OCI-LY7 (cell line): ENCODE measurements around the gene TBC1D8.

Source experiments
- CTCF ChIP-seq: fragments of 200-600 bp; sonication (generic); conservative IDR thresholded peaks from 2 replicates; pipeline ENCODE4 v1.5.1; 2014; ENCODE audit warnings: mild to moderate bottlenecking, antibody characterized with exemption, low read length, moderate library complexity, mixed read lengths
- EZH2phosphoT487 ChIP-seq: fragments of 200-600 bp; sonication (generic); IDR thresholded peaks from 2 replicates; pipeline ENCODE4 v1.6.1; 2018; ENCODE audit warnings: low read depth, borderline replicate concordance, mild to moderate bottlenecking, mixed run types, antibody characterized with exemption, low read length, moderate library complexity, mixed read lengths

- no peak for TF ChIP-seq CTCF
- no peak for TF ChIP-seq EZH2phosphoT487
These were observed 146.4 kb downstream of the TBC1D8 start for GRCh38 chr2:101004620-101005325.
